Fibroblast of the aortic adventitia (primary cell): ENCODE results near the gene FRMD4A. TPM values are rescaled to one million over a fixed set of nuclear protein-coding genes. Genes with fewer than 3 reads are reported as not detected.
A peak's percentile ranks its signal among the peaks of the same experiment; 100 is the strongest.

ENCODE experiments used
- DNase-seq: peaks from one replicate; pipeline ENCODE4 v3.0.0-alpha.2; 2010; ENCODE audit warnings: low read depth
- H3K4me3 ChIP-seq: 2 replicates; pipeline ENCODE4 v1.5.1; 2011; ENCODE audit warnings: low read depth, mild to moderate bottlenecking, control low read depth, low read length, moderate library complexity
- total RNA-seq: library from RNA; depleted of rRNA; stranded (reverse); fragments of >200 nt; gene quantifications from 2 replicates; pipeline ENCODE4 v1.2.3, GENCODE V29; 2012; ENCODE audit warnings: low replicate concordance
- TF ChIP-seq, protein P1 (sequence below): IDR thresholded peaks from 2 replicates; pipeline ENCODE4 v1.5.1; 2011; ENCODE audit warnings: mild to moderate bottlenecking, low read length, control low read depth, inconsistent platforms; ENCODE audit not compliant: insufficient read depth

FRMD4A gene
- total RNA-seq, 1 donor: 42.4 TPM

DNA sequence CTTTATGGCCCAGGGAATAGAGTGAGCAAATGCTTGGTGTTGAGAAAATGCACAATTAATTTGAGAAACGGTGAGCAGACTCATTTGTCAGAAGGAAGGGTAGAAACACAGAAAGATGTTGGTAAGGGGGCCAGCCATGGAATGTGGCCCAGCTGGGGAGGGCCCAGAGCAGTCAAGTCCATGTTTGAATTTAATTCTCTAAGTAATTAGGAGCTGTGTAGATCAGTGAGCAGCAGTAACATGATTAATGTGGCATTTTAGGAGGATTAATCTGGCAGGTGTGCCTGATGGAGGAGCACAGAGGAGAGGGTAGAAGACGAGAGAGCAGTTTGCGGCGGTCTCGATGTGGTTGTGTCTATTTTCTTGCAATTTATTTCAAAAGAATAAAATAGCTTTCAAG is 218.7 kb downstream of the FRMD4A start:
- TF ChIP-seq, protein P1, sequence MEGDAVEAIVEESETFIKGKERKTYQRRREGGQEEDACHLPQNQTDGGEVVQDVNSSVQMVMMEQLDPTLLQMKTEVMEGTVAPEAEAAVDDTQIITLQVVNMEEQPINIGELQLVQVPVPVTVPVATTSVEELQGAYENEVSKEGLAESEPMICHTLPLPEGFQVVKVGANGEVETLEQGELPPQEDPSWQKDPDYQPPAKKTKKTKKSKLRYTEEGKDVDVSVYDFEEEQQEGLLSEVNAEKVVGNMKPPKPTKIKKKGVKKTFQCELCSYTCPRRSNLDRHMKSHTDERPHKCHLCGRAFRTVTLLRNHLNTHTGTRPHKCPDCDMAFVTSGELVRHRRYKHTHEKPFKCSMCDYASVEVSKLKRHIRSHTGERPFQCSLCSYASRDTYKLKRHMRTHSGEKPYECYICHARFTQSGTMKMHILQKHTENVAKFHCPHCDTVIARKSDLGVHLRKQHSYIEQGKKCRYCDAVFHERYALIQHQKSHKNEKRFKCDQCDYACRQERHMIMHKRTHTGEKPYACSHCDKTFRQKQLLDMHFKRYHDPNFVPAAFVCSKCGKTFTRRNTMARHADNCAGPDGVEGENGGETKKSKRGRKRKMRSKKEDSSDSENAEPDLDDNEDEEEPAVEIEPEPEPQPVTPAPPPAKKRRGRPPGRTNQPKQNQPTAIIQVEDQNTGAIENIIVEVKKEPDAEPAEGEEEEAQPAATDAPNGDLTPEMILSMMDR: no peak
- DNase-seq: no peak
- H3K4me3 ChIP-seq: no peak overlapping the region

- no peak overlapping the region for H3K4me3 ChIP-seq
- TF ChIP-seq, protein P1: no peak
- no peak for DNase-seq
Observed at GRCh38 chr10:14111208-14111607, 219.5 kb downstream of the FRMD4A start.

DNA sequence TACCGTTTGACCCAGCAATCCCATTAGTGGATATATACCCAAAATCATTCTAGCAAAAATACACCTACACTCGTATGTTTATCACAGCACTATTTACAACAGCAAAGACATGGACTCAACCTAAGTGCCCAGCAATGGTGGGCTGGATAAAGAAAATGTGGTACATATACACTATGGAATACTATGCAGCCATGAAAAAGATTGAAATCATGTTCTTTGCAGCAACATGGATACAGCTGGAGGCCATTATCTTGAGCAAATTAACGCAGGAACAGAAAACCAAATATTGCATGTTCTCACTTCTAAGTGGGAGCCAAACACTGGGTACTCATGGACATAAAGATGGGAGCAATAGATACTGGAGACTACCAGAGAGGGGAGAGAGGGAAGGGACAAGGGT is 223.9 kb downstream of the FRMD4A start:
- no peak overlapping the region for H3K4me3 ChIP-seq
- TF ChIP-seq, protein P1: no peak
- DNase-seq: no peak

DNA sequence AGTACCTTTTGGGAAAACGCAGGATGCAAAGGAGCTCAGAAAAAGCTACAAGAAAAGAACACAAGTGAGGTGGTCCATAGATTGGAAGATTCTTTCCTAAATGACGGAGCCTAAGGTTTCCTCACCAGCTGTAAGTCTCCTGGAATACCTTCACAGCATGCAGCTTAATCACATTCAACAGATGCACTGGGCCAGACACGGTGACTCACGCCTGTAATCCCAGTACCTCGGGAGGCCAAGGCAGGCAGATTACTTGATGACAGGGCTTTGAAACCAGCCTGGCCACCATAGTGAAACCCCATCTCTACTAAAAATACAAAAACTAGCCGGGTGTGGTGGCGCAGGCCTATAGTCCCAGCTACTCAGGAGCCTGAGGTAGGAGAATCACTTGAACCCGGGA is 228.7 kb downstream of the FRMD4A start:
- no peak for DNase-seq
- TF ChIP-seq, protein P1: no peak

DNA sequence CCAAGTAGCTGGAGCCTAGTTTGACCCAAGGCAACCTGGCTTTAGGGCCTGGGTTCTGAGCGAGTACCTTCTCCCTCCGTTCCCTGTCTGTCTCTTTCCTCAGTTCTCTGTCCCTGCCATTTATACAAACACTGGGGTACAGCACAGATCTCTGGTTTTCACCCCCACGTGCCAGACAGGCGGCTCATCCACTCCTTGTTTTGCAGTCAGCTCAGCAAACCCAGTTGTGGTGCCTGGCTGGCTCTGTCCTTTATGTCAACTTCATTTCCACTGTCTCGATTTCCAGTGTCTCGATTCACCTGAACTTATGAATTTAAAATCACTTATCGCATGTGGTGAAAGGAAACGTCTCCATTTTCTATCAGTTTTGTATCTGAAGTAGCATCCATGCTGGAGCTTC is 230.8 kb downstream of the FRMD4A start:
- no peak overlapping the region for H3K4me3 ChIP-seq
- TF ChIP-seq, protein P1: no peak
- DNase-seq: no peak

More for the DNA sequence above, 228.7 kb downstream of the FRMD4A start:
- no peak overlapping the region for H3K4me3 ChIP-seq

GRCh38 chr10:14093730-14094484 is 236.8 kb downstream of the FRMD4A start:
- H3K4me3 ChIP-seq: no peak overlapping the region
- TF ChIP-seq, protein P1: peak; percentile 67
- peak; percentile 72 for DNase-seq

DNA sequence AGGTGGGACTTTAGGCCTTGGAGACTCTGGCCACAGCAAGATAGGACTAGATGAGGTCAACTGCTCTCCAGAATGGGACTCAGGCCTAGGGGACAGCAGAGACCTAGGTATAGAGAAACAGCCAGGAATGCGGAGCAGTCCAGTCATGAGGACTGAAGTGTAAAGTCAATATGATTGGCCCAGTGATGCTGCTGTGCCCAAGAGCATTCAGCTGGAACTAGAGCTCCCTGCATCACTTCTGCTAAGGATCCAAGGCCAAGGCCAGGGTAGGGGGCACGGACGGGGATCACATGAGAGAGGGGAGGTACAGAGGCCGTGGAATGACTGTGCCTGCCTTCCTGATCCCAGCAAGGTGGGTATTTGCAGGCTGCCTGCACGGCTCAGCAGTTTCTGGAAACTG is 237.9 kb downstream of the FRMD4A start:
- TF ChIP-seq, protein P1: no peak
- H3K4me3 ChIP-seq: no peak overlapping the region
- DNase-seq: no peak
